GM12891 (cell line): ENCODE results near the gene SLCO2B1.

Experiments
- POLR2A ChIP-seq: IDR thresholded peaks from 2 replicates; pipeline ENCODE4 v1.6.1; 2011; ENCODE audit warnings: low read depth, low read length, control low read depth
- POLR2AphosphoS5 ChIP-seq: IDR thresholded peaks from 2 replicates; pipeline ENCODE4 v1.6.1; 2011; ENCODE audit warnings: low read depth, low read length, control low read depth
- POU2F2 ChIP-seq: IDR thresholded peaks from 2 replicates; pipeline ENCODE4 v1.6.1; 2011; ENCODE audit warnings: low read depth, mild to moderate bottlenecking, control low read depth, low read length, moderate library complexity
- SPI1 ChIP-seq: IDR thresholded peaks from 2 replicates; pipeline ENCODE4 v1.6.1; 2011; ENCODE audit warnings: low read depth, low read length, control low read depth
- TAF1 ChIP-seq: IDR thresholded peaks from 2 replicates; pipeline ENCODE4 v1.6.1; 2011; ENCODE audit warnings: low read depth, low read length, control low read depth

GRCh38 chr11:75249704-75250103 lies 98.8 kb downstream of the SLCO2B1 start:
- TF ChIP-seq POLR2AphosphoS5 (no peak), POLR2A (no peak), POU2F2 (no peak), TAF1 (no peak), SPI1 (no peak)
